Neural progenitor cell (in vitro differentiated cells): ENCODE data around the gene SLC39A10. TPM values are rescaled to one million over a fixed set of nuclear protein-coding genes. Genes with fewer than 3 reads are reported as not detected.
"Not testable (repeated sequence)": the region's sequence is repeated elsewhere in the genome, so short reads cannot be mapped to it uniquely, and the experiment has no call there.

ENCODE experiments used
- DNase-seq: peaks from one replicate; pipeline ENCODE4 v3.0.0-alpha.2; 2016; ENCODE audit warnings: low spot score
- H2AFZ ChIP-seq: fragments of 200-600 bp; sonication (generic); replicated peaks from 2 replicates; pipeline ENCODE4 v1.6.1; 2016; ENCODE audit warnings: antibody characterized with exemption
- H3F3A ChIP-seq: fragments of 200-600 bp; sonication (generic); 2 replicates; pipeline ENCODE4 v1.6.1; 2016; ENCODE audit warnings: antibody characterized with exemption, low read depth
- H3K27ac ChIP-seq: fragments of 200-600 bp; sonication (generic); 2 replicates; pipeline ENCODE4 v1.5.1; 2016; ENCODE audit warnings: mild to moderate bottlenecking
- H3K27me3 ChIP-seq: fragments of 200-600 bp; sonication (generic); 2 replicates; pipeline ENCODE4 v1.6.1; 2016; ENCODE audit warnings: mild to moderate bottlenecking, moderate library complexity
- H3K36me3 ChIP-seq: fragments of 200-600 bp; sonication (generic); 2 replicates; pipeline ENCODE4 v1.5.1; 2016
- H3K4me1 ChIP-seq: fragments of 200-600 bp; sonication (generic); 2 replicates; pipeline ENCODE4 v1.6.1; 2016; ENCODE audit warnings: mixed run types
- H3K4me2 ChIP-seq: fragments of 200-600 bp; sonication (generic); 2 replicates; pipeline ENCODE4 v1.6.1; 2016
- H3K4me3 ChIP-seq: fragments of 200-600 bp; sonication (generic); 2 replicates; pipeline ENCODE4 v1.5.1; 2016
- H3K79me2 ChIP-seq: fragments of 200-600 bp; sonication (generic); 2 replicates; pipeline ENCODE4 v1.6.1; 2016; ENCODE audit warnings: low read depth
- H3K9ac ChIP-seq: fragments of 200-600 bp; sonication (generic); 2 replicates; pipeline ENCODE4 v1.6.1; 2016
- H3K9me3 ChIP-seq: fragments of 200-600 bp; sonication (generic); 2 replicates; pipeline ENCODE4 v1.5.1; 2016; ENCODE audit warnings: low read depth
- H4K20me1 ChIP-seq: fragments of 200-600 bp; sonication (generic); 2 replicates; pipeline ENCODE4 v1.6.1; 2016; ENCODE audit warnings: low read depth
- H3K27ac Mint-ChIP-seq: 3 replicates; pipeline ENCODE4 v1.8.0; 2021; ENCODE audit warnings: mixed read lengths
- H3K27me3 Mint-ChIP-seq: 2 replicates; pipeline ENCODE4 v1.8.0; 2022; ENCODE audit warnings: low read depth, mild to moderate bottlenecking, inconsistent platforms, moderate library complexity, mixed read lengths; ENCODE audit not compliant: insufficient read depth
- H3K36me3 Mint-ChIP-seq: 3 replicates; pipeline ENCODE4 v1.8.0; 2021; ENCODE audit warnings: mixed read lengths
- H3K4me1 Mint-ChIP-seq: 3 replicates; pipeline ENCODE4 v1.8.0; 2021; ENCODE audit warnings: mixed read lengths
- H3K4me3 Mint-ChIP-seq: 3 replicates; pipeline ENCODE4 v1.8.0; 2021; ENCODE audit warnings: mild to moderate bottlenecking, moderate library complexity, mixed read lengths
- H3K9me3 Mint-ChIP-seq: 3 replicates; pipeline ENCODE4 v1.8.0; 2020; ENCODE audit warnings: mixed read lengths
- EZH2 ChIP-seq: fragments of 200-600 bp; sonication (generic); IDR thresholded peaks from 2 replicates; pipeline ENCODE4 v1.6.1; 2017; ENCODE audit warnings: antibody characterized with exemption, mild to moderate bottlenecking, moderate library complexity
- EZH2phosphoT487 ChIP-seq: fragments of 200-600 bp; sonication (generic); IDR thresholded peaks from 2 replicates; pipeline ENCODE4 v1.6.1; 2017; ENCODE audit warnings: antibody characterized with exemption
- total RNA-seq: library from RNA; depleted of rRNA; stranded (reverse); fragments of >200 nt; gene quantifications from 2 replicates; pipeline ENCODE4 v1.2.3, GENCODE V29; 2015; ENCODE audit warnings: low replicate concordance
- TF ChIP-seq, protein P1 (sequence below): fragments of 200-600 bp; sonication (generic); IDR thresholded peaks from 2 replicates; pipeline ENCODE4 v1.5.1; 2017; ENCODE audit warnings: antibody characterized with exemption, mild to moderate bottlenecking

Gene SLC39A10
- total RNA-seq, 1 donor from 2014 or later, result 253 TPM

GRCh38 chr2:195645413-195645812 lies 11.6 kb upstream of the SLC39A10 start:
- Histone ChIP-seq H3K4me2 (no peak overlapping the region), H3K4me1 (peaks cover 5% of the 10 kb centered on the region)
- no peak overlapping the region for H3K4me3 Mint-ChIP-seq

GRCh38 chr2:195646424-195646823 lies 10.6 kb upstream of the SLC39A10 start:
- peaks cover 3% of the 10 kb centered on the region for H3K4me1 Mint-ChIP-seq
- Histone ChIP-seq H3K9me3 (no peaks in the 10 kb centered on the region), H3K4me3 (no peak overlapping the region), H3K27ac (no peak overlapping the region), H3K4me1 (peaks cover 5% of the 10 kb centered on the region), H2AFZ (no peak overlapping the region), H3K27me3 (no peaks in the 10 kb centered on the region), H3K9ac (no peak overlapping the region), H3K36me3 (no peaks in the 10 kb centered on the region), H4K20me1 (no peaks in the 10 kb centered on the region), H3K4me2 (no peak overlapping the region), H3K79me2 (no peaks in the 10 kb centered on the region), H3F3A (no peaks in the 10 kb centered on the region)
- H3K27me3 Mint-ChIP-seq, result no peaks in the 10 kb centered on the region
- no peak overlapping the region for H3K27ac Mint-ChIP-seq
- H3K36me3 Mint-ChIP-seq, result no peaks in the 10 kb centered on the region
- DNase-seq, result peak; percentile 29
- H3K4me3 Mint-ChIP-seq, result no peak overlapping the region
- TF ChIP-seq, protein P1, sequence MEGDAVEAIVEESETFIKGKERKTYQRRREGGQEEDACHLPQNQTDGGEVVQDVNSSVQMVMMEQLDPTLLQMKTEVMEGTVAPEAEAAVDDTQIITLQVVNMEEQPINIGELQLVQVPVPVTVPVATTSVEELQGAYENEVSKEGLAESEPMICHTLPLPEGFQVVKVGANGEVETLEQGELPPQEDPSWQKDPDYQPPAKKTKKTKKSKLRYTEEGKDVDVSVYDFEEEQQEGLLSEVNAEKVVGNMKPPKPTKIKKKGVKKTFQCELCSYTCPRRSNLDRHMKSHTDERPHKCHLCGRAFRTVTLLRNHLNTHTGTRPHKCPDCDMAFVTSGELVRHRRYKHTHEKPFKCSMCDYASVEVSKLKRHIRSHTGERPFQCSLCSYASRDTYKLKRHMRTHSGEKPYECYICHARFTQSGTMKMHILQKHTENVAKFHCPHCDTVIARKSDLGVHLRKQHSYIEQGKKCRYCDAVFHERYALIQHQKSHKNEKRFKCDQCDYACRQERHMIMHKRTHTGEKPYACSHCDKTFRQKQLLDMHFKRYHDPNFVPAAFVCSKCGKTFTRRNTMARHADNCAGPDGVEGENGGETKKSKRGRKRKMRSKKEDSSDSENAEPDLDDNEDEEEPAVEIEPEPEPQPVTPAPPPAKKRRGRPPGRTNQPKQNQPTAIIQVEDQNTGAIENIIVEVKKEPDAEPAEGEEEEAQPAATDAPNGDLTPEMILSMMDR, result no peak
- TF ChIP-seq EZH2phosphoT487 (no peak), EZH2 (no peak)
- H3K9me3 Mint-ChIP-seq, result no peaks in the 10 kb centered on the region

More at GRCh38 chr2:195645413-195645812, 11.6 kb upstream of the SLC39A10 start:
- no peak overlapping the region for H2AFZ ChIP-seq
- no peaks in the 10 kb centered on the region for H3K79me2 ChIP-seq
- no peak for TF ChIP-seq EZH2phosphoT487
- TF ChIP-seq, protein P1, result no peak
- no peak for TF ChIP-seq EZH2
- H3K9ac ChIP-seq, result no peak overlapping the region
- no peaks in the 10 kb centered on the region for H3K9me3 Mint-ChIP-seq
- H3F3A ChIP-seq, result no peaks in the 10 kb centered on the region
- H3K27me3 ChIP-seq, result no peaks in the 10 kb centered on the region
- DNase-seq, result no peak
- H4K20me1 ChIP-seq, result no peaks in the 10 kb centered on the region
- H3K27me3 Mint-ChIP-seq, result no peaks in the 10 kb centered on the region
- H3K4me3 ChIP-seq, result no peak overlapping the region
- no peaks in the 10 kb centered on the region for H3K36me3 Mint-ChIP-seq
- no peak overlapping the region for H3K27ac ChIP-seq
- no peak overlapping the region for H3K27ac Mint-ChIP-seq
- H3K4me1 Mint-ChIP-seq, result peaks cover 3% of the 10 kb centered on the region
- H3K9me3 ChIP-seq, result no peaks in the 10 kb centered on the region
- no peaks in the 10 kb centered on the region for H3K36me3 ChIP-seq

DNA sequence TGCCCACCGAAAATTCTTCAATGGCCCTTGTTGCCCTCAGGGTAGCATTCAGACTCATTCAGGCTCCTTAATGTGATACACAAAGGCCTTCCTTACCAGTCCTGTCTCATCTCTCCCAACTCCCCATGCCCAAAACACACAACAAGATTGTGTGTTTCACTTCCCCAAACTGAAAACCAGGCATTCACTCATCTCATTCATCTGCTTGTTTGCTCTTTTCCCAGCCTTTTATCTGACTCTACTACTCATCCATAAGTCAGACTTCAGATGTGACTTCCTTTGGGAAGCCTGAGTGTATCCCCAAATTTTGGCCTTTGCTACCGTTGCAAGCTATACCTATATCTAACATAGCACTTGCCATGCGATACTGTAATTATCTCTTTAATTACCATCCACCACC lies 9.7 kb upstream of the SLC39A10 start:
- H3K4me2 ChIP-seq, result no peak overlapping the region
- no peak overlapping the region for H3K4me3 Mint-ChIP-seq
- no peaks in the 10 kb centered on the region for H3K79me2 ChIP-seq
- no peaks in the 10 kb centered on the region for H3K9me3 ChIP-seq
- H3K36me3 Mint-ChIP-seq, result no peaks in the 10 kb centered on the region
- DNase-seq, result peak; percentile 13
- no peaks in the 10 kb centered on the region for H3K36me3 ChIP-seq
- no peaks in the 10 kb centered on the region for H3F3A ChIP-seq
- no peaks in the 10 kb centered on the region for H3K27me3 ChIP-seq
- no peaks in the 10 kb centered on the region for H3K9me3 Mint-ChIP-seq
- H2AFZ ChIP-seq, result no peak overlapping the region
- H3K27me3 Mint-ChIP-seq, result no peaks in the 10 kb centered on the region
- H3K4me1 Mint-ChIP-seq, result no peaks in the 10 kb centered on the region
- no peak overlapping the region for H3K9ac ChIP-seq
- no peaks in the 10 kb centered on the region for H4K20me1 ChIP-seq
- H3K27ac Mint-ChIP-seq, result no peak overlapping the region
- no peak overlapping the region for H3K27ac ChIP-seq
- no peak overlapping the region for H3K4me3 ChIP-seq
- no peak for TF ChIP-seq EZH2phosphoT487
- TF ChIP-seq, protein P1, result no peak
- no peak for TF ChIP-seq EZH2
- H3K4me1 ChIP-seq, result peaks cover 5% of the 10 kb centered on the region

- not testable (repeated sequence) for H3K4me3 Mint-ChIP-seq, H3K36me3 Mint-ChIP-seq, H4K20me1 ChIP-seq, H3K27ac ChIP-seq, H3K27me3 ChIP-seq, H3K27me3 Mint-ChIP-seq, DNase-seq, H3K9ac ChIP-seq, H2AFZ ChIP-seq, H3K9me3 ChIP-seq, H3K4me1 ChIP-seq, H3K27ac Mint-ChIP-seq, H3F3A ChIP-seq, H3K4me3 ChIP-seq, H3K79me2 ChIP-seq, H3K4me1 Mint-ChIP-seq, H3K9me3 Mint-ChIP-seq, H3K36me3 ChIP-seq, H3K4me2 ChIP-seq
These were observed 8.7 kb upstream of the SLC39A10 start for GRCh38 chr2:195648370-195648769.
